HG03025 (cell line): ENCODE measurements around the gene PTPRD.

Experiments used
- ATAC-seq: cut with Tn5 transposase; IDR thresholded peaks from one replicate; pipeline ENCODE4 v1.9.1; 2021; ENCODE audit warnings: mild to moderate bottlenecking, moderate library complexity; ENCODE audit not compliant: unreplicated experiment, low FRiP score

PTPRD gene

GRCh38 chr9:10062629-10063395 lies 550.0 kb downstream of the PTPRD start:
- no peak for ATAC-seq

- no peak for ATAC-seq
These were observed 553.8 kb downstream of the PTPRD start for GRCh38 chr9:10059044-10059443.

- no peak for ATAC-seq
These were observed 556.9 kb downstream of the PTPRD start for GRCh38 chr9:10055886-10056395.

GRCh38 chr9:10054456-10054855 lies 558.3 kb downstream of the PTPRD start:
- ATAC-seq, result no peak

- no peak for ATAC-seq
These were observed 559.9 kb downstream of the PTPRD start for GRCh38 chr9:10052916-10053315.

GRCh38 chr9:10052181-10052580 lies 560.6 kb downstream of the PTPRD start:
- no peak for ATAC-seq

GRCh38 chr9:10050016-10050415 lies 562.8 kb downstream of the PTPRD start:
- ATAC-seq, result no peak

- ATAC-seq, result no peak
These were observed 563.8 kb downstream of the PTPRD start for GRCh38 chr9:10048994-10049393.

GRCh38 chr9:10045598-10045997 lies 567.2 kb downstream of the PTPRD start:
- ATAC-seq, result no peak

- no peak for ATAC-seq
These were observed 571.0 kb downstream of the PTPRD start for GRCh38 chr9:10041726-10042229.

- no peak for ATAC-seq
These were observed 576.7 kb downstream of the PTPRD start for GRCh38 chr9:10036095-10036494.

GRCh38 chr9:10032166-10032565 lies 580.6 kb downstream of the PTPRD start:
- ATAC-seq, result no peak

- ATAC-seq, result no peak
These were observed 586.3 kb downstream of the PTPRD start for GRCh38 chr9:10026443-10026984.

- ATAC-seq, result no peak
These were observed 597.0 kb downstream of the PTPRD start for GRCh38 chr9:10015755-10016154.

GRCh38 chr9:10014889-10015288 lies 597.9 kb downstream of the PTPRD start:
- ATAC-seq, result no peak

- ATAC-seq, result no peak
These were observed 603.4 kb downstream of the PTPRD start for GRCh38 chr9:10009401-10009800.

GRCh38 chr9:10008101-10008799 lies 604.6 kb downstream of the PTPRD start:
- no peak for ATAC-seq

GRCh38 chr9:10007356-10007755 lies 605.4 kb downstream of the PTPRD start:
- ATAC-seq, result no peak

- ATAC-seq, result no peak
These were observed 607.6 kb downstream of the PTPRD start for GRCh38 chr9:10005206-10005605.

GRCh38 chr9:10003047-10003446 lies 609.8 kb downstream of the PTPRD start:
- ATAC-seq, result no peak

GRCh38 chr9:10000669-10001068 lies 612.1 kb downstream of the PTPRD start:
- no peak for ATAC-seq
